GM12878 (cell line): Measurements from ENCODE around the gene PGK1. TPM values are rescaled to one million over a fixed set of nuclear protein-coding genes. Genes with fewer than 3 reads are reported as not detected.

Experiments
- CBX5 ChIP-seq: sonication (generic); IDR thresholded peaks from 2 replicates; pipeline ENCODE4 v1.6.1; 2016; ENCODE audit warnings: low read depth, moderate library complexity, mild to moderate bottlenecking, inconsistent platforms
- CREM ChIP-seq: IDR thresholded peaks from 2 replicates; pipeline ENCODE4 v1.6.1; 2014; ENCODE audit warnings: antibody characterized with exemption, low read depth
- DPF2 ChIP-seq: fragments of 450-650 bp; IDR thresholded peaks from 2 replicates; pipeline ENCODE4 v1.6.1; 2017; ENCODE audit warnings: mild to moderate bottlenecking
- HCFC1 ChIP-seq: fragments of 150-350 bp; IDR thresholded peaks from 2 replicates; pipeline ENCODE4 v1.6.1; 2014; ENCODE audit warnings: low read length
- HDAC2 ChIP-seq: fragments of 200-600 bp; sonication (generic); IDR thresholded peaks from 2 replicates; pipeline ENCODE4 v1.6.1; 2017
- PAX8 ChIP-seq: fragments of 450-650 bp; IDR thresholded peaks from 2 replicates; pipeline ENCODE4 v1.6.1; 2017; ENCODE audit warnings: mild to moderate bottlenecking, moderate library complexity
- REST ChIP-seq: IDR thresholded peaks from 2 replicates; pipeline ENCODE4 v1.6.1; 2012; ENCODE audit warnings: mild to moderate bottlenecking, low read depth, low read length
- SMARCA5 ChIP-seq: fragments of 450-650 bp; IDR thresholded peaks from 2 replicates; pipeline ENCODE4 v1.6.1; 2017; ENCODE audit warnings: mild to moderate bottlenecking
- ZBED1 ChIP-seq: IDR thresholded peaks from 2 replicates; pipeline ENCODE4 v1.6.1; 2016; ENCODE audit warnings: borderline replicate concordance
- ZNF622 ChIP-seq: fragments of 450-650 bp; IDR thresholded peaks from 2 replicates; pipeline ENCODE4 v1.6.1; 2017; ENCODE audit warnings: mild to moderate bottlenecking, inconsistent platforms
- ZNF687 ChIP-seq: fragments of 450-650 bp; IDR thresholded peaks from 2 replicates; pipeline ENCODE4 v1.6.1; 2017; ENCODE audit warnings: mild to moderate bottlenecking, moderate library complexity
- polyA plus RNA-seq, 11 experiments: library from polyadenylated mRNA; depleted of rRNA in 4 of 11; unstranded in 6 of 11; stranded (reverse) in 5 of 11; fragments of >200 nt; fragmentation: Nextera tagmentation in 4 of 11; fragmentation: Illumina TruSeq in 1 of 11; extraction: Ambion mirVana in 4 of 11; extraction: Trizol in 1 of 11; gene quantifications; 1 replicate in 1 of 11; 2 replicates in 10 of 11; pipeline versions ENCODE4 v1.2.1 to v1.2.3, GENCODE V29; 2011 to 2016; ENCODE audit warnings: inconsistent platforms in 2 of 11, missing spikeins in 2 of 11, low read depth in 1 of 11
- total RNA-seq, 4 experiments: library from RNA; depleted of rRNA in 3 of 4; stranded (reverse); fragments of >200 nt in 3 of 4; fragmentation: Illumina TruSeq in 1 of 4; extraction: Trizol in 1 of 4; gene quantifications; 2 replicates each; pipeline versions ENCODE4 v1.2.1 to v1.2.3, GENCODE V29; 2013 to 2021
- TF ChIP-seq, protein P1 (sequence below): fragments of 150-350 bp; IDR thresholded peaks from 2 replicates; pipeline ENCODE4 v1.6.1; 2014; ENCODE audit warnings: mild to moderate bottlenecking, low read depth, low read length
- TF ChIP-seq, protein P2 (sequence below): fragments of 450-650 bp; IDR thresholded peaks from 2 replicates; pipeline ENCODE4 v1.6.1; 2017; ENCODE audit warnings: mild to moderate bottlenecking
- TF ChIP-seq, protein P3 (sequence below): fragments of 450-650 bp; IDR thresholded peaks from 2 replicates; pipeline ENCODE4 v1.6.1; 2016; ENCODE audit warnings: mild to moderate bottlenecking

PGK1 gene
- total and polyA plus RNA-seq, 10 of the 15 experiments (the other 5 are each of a cell fraction or from before 2014, with no cell fraction given), result 370 to 1,825 (median 629) TPM

- TF ChIP-seq HCFC1 (no peak), REST (no peak), DPF2 (no peak), CREM (peak; percentile 17; the same call in 1 of the 2 replicates), ZNF687 (no peak), HDAC2 (no peak), ZBED1 (no peak), SMARCA5 (no peak), CBX5 (no peak), ZNF622 (no peak), PAX8 (no peak)
- TF ChIP-seq, protein P1, sequence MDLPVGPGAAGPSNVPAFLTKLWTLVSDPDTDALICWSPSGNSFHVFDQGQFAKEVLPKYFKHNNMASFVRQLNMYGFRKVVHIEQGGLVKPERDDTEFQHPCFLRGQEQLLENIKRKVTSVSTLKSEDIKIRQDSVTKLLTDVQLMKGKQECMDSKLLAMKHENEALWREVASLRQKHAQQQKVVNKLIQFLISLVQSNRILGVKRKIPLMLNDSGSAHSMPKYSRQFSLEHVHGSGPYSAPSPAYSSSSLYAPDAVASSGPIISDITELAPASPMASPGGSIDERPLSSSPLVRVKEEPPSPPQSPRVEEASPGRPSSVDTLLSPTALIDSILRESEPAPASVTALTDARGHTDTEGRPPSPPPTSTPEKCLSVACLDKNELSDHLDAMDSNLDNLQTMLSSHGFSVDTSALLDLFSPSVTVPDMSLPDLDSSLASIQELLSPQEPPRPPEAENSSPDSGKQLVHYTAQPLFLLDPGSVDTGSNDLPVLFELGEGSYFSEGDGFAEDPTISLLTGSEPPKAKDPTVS, result no peak
- TF ChIP-seq, protein P2, sequence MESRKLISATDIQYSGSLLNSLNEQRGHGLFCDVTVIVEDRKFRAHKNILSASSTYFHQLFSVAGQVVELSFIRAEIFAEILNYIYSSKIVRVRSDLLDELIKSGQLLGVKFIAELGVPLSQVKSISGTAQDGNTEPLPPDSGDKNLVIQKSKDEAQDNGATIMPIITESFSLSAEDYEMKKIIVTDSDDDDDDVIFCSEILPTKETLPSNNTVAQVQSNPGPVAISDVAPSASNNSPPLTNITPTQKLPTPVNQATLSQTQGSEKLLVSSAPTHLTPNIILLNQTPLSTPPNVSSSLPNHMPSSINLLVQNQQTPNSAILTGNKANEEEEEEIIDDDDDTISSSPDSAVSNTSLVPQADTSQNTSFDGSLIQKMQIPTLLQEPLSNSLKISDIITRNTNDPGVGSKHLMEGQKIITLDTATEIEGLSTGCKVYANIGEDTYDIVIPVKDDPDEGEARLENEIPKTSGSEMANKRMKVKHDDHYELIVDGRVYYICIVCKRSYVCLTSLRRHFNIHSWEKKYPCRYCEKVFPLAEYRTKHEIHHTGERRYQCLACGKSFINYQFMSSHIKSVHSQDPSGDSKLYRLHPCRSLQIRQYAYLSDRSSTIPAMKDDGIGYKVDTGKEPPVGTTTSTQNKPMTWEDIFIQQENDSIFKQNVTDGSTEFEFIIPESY, result no peak
- TF ChIP-seq, protein P3, sequence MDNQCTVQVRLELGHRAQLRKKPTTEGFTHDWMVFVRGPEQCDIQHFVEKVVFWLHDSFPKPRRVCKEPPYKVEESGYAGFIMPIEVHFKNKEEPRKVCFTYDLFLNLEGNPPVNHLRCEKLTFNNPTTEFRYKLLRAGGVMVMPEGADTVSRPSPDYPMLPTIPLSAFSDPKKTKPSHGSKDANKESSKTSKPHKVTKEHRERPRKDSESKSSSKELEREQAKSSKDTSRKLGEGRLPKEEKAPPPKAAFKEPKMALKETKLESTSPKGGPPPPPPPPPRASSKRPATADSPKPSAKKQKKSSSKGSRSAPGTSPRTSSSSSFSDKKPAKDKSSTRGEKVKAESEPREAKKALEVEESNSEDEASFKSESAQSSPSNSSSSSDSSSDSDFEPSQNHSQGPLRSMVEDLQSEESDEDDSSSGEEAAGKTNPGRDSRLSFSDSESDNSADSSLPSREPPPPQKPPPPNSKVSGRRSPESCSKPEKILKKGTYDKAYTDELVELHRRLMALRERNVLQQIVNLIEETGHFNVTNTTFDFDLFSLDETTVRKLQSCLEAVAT, result peak; percentile 74
Measured at GRCh38 chrX:78104447-78105176, 564 bp downstream of the PGK1 start (continued).
